ENCODE results near the gene PTPRE.

DNA sequence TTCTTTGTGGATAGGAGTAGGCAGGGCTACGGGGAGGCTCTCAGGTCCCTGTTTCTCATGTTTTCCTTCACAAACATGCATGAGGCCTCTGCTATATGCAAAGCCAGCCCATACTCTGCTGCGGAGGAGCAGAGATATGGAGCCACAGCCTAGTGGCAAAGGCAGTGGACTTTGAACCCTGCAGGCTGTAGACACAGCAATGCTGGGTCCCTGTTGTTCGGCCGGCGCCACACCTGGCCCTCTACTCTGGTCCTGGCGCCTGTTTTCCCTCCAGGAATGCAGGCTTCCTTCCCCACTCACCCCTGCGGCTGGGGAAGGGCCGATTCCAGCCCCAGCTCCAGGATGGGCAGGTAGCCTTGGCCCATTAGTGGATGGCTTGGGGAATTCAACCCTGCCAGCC is 25.6 kb upstream of the PTPRE start:
- TF ChIP-seq, protein P1, sequence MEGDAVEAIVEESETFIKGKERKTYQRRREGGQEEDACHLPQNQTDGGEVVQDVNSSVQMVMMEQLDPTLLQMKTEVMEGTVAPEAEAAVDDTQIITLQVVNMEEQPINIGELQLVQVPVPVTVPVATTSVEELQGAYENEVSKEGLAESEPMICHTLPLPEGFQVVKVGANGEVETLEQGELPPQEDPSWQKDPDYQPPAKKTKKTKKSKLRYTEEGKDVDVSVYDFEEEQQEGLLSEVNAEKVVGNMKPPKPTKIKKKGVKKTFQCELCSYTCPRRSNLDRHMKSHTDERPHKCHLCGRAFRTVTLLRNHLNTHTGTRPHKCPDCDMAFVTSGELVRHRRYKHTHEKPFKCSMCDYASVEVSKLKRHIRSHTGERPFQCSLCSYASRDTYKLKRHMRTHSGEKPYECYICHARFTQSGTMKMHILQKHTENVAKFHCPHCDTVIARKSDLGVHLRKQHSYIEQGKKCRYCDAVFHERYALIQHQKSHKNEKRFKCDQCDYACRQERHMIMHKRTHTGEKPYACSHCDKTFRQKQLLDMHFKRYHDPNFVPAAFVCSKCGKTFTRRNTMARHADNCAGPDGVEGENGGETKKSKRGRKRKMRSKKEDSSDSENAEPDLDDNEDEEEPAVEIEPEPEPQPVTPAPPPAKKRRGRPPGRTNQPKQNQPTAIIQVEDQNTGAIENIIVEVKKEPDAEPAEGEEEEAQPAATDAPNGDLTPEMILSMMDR (conservative IDR thresholded peaks at IDR 0.05; ENCODE audit: low read depth, low read length) = no peak
- no peak for TF ChIP-seq EZH2 (IDR thresholded peaks at IDR 0.05; ENCODE audit: borderline replicate concordance, low read depth, low read length, poor library complexity, severe bottlenecking)

Measured in A673 (cell line).